GM18519 (cell line): Measurements from ENCODE around the gene BCKDHA.
"Not testable (repeated sequence)": the region's sequence is repeated elsewhere in the genome, so short reads cannot be mapped to it uniquely, and the experiment has no call there.

Source experiments
- ATAC-seq: cut with Tn5 transposase; IDR thresholded peaks from one replicate; pipeline ENCODE4 v1.9.1; 2021; ENCODE audit warnings: mild to moderate bottlenecking, moderate library complexity; ENCODE audit not compliant: unreplicated experiment, low FRiP score

Gene BCKDHA

GRCh38 chr19:41364524-41365391 lies 32.9 kb upstream of the BCKDHA start:
- no peak for ATAC-seq

GRCh38 chr19:41366089-41366488 lies 31.5 kb upstream of the BCKDHA start:
- ATAC-seq = no peak

GRCh38 chr19:41367848-41368301 lies 29.7 kb upstream of the BCKDHA start:
- no peak for ATAC-seq

- ATAC-seq = no peak
Observed at GRCh38 chr19:41369769-41370168, 27.8 kb upstream of the BCKDHA start.

GRCh38 chr19:41371119-41371518 lies 26.5 kb upstream of the BCKDHA start:
- not testable (repeated sequence) for ATAC-seq

- ATAC-seq = no peak
Observed at GRCh38 chr19:41371541-41371940, 26.1 kb upstream of the BCKDHA start.

- no peak for ATAC-seq
Observed at GRCh38 chr19:41372501-41372900, 25.1 kb upstream of the BCKDHA start.

GRCh38 chr19:41373993-41374392 lies 23.6 kb upstream of the BCKDHA start:
- no peak for ATAC-seq

- no peak for ATAC-seq
Observed at GRCh38 chr19:41376241-41376997, 21.2 kb upstream of the BCKDHA start, which contains the start of gene TMEM91. Gene TMEM91, plus strand, starts transcription at chr19:41376533. Its CDS starts 1,777 bp downstream, at chr19:41378310.

- ATAC-seq = no peak
Observed at GRCh38 chr19:41376998-41377365, 20.6 kb upstream of the BCKDHA start.

- ATAC-seq = no peak
Observed at GRCh38 chr19:41377977-41378709, 19.5 kb upstream of the BCKDHA start.

- not testable (repeated sequence) for ATAC-seq
Observed at GRCh38 chr19:41381536-41381935, 16.1 kb upstream of the BCKDHA start.

GRCh38 chr19:41384351-41384750 lies 13.3 kb upstream of the BCKDHA start:
- no peak for ATAC-seq

GRCh38 chr19:41386442-41386841 lies 11.2 kb upstream of the BCKDHA start:
- ATAC-seq = no peak

- no peak for ATAC-seq
Observed at GRCh38 chr19:41391618-41392017, 6.0 kb upstream of the BCKDHA start.

GRCh38 chr19:41392775-41393174 lies 4.8 kb upstream of the BCKDHA start:
- ATAC-seq = no peak

- ATAC-seq = no peak
Observed at GRCh38 chr19:41395355-41395754, 2.3 kb upstream of the BCKDHA start.

- ATAC-seq = no peak
Observed at GRCh38 chr19:41398050-41398418, 416 bp downstream of the BCKDHA start.

GRCh38 chr19:41398598-41398997 lies 980 bp downstream of the BCKDHA start:
- ATAC-seq = no peak

GRCh38 chr19:41399091-41399490 lies 1.5 kb downstream of the BCKDHA start:
- ATAC-seq = no peak

- no peak for ATAC-seq
Observed at GRCh38 chr19:41399525-41399924, 1.9 kb downstream of the BCKDHA start.
